H9 (cell line): ENCODE measurements around the gene GUCY1A1. TPM values are rescaled to one million over a fixed set of nuclear protein-coding genes. Genes with fewer than 3 reads are reported as not detected.

ENCODE experiments used
- DNase-seq: peaks from one replicate; pipeline ENCODE4 v3.0.0-alpha.2; 2017
- H2AFZ ChIP-seq: one replicate; pipeline ENCODE4 v1.6.1; 2013; ENCODE audit warnings: mild to moderate bottlenecking, low read length, control low read depth, moderate library complexity
- H2AK5ac ChIP-seq: 2 replicates; pipeline ENCODE4 v1.6.1; 2013; ENCODE audit warnings: low read length, control low read depth, mixed read lengths; ENCODE audit not compliant: insufficient read length
- H2BK120ac ChIP-seq: one replicate; pipeline ENCODE4 v1.6.1; 2013; ENCODE audit warnings: low read depth, mild to moderate bottlenecking, low read length, control low read depth, inconsistent platforms; ENCODE audit not compliant: poor library complexity, severe bottlenecking
- H2BK12ac ChIP-seq: 2 replicates; pipeline ENCODE4 v1.6.1; 2013; ENCODE audit warnings: low read length, control low read depth, mixed read lengths, low read depth; ENCODE audit not compliant: insufficient read length
- H2BK15ac ChIP-seq: 2 replicates; pipeline ENCODE4 v1.6.1; 2013; ENCODE audit warnings: low read depth, low read length, control low read depth
- H2BK20ac ChIP-seq: one replicate; pipeline ENCODE4 v1.6.1; 2013; ENCODE audit warnings: low read depth, mild to moderate bottlenecking, low read length, control low read depth, inconsistent platforms; ENCODE audit not compliant: poor library complexity, severe bottlenecking
- H2BK5ac ChIP-seq: 2 replicates; pipeline ENCODE4 v1.6.1; 2013; ENCODE audit warnings: low read length, control low read depth, mixed read lengths; ENCODE audit not compliant: insufficient read length
- H3K14ac ChIP-seq: 2 replicates; pipeline ENCODE4 v1.6.1; 2013; ENCODE audit warnings: low read length, control low read depth; ENCODE audit not compliant: insufficient read depth
- H3K18ac ChIP-seq: 2 replicates; pipeline ENCODE4 v1.6.1; 2013; ENCODE audit warnings: low read depth, mild to moderate bottlenecking, mixed read lengths, low read length, control low read depth; ENCODE audit not compliant: insufficient read length
- H3K23ac ChIP-seq: 2 replicates; pipeline ENCODE4 v1.6.1; 2013; ENCODE audit warnings: low read length, control low read depth, mixed read lengths, low read depth; ENCODE audit not compliant: insufficient read length
- H3K23me2 ChIP-seq: 2 replicates; pipeline ENCODE4 v1.6.1; 2013; ENCODE audit warnings: low read depth, mild to moderate bottlenecking, mixed read lengths, low read length, control low read depth; ENCODE audit not compliant: insufficient read length, poor library complexity, severe bottlenecking
- H3K27ac ChIP-seq: 2 replicates; pipeline ENCODE4 v1.5.1; 2013; ENCODE audit warnings: low read length, control low read depth, mixed read lengths, low read depth; ENCODE audit not compliant: insufficient read length
- H3K27me3 ChIP-seq: 2 replicates; pipeline ENCODE4 v1.6.1; 2013; ENCODE audit warnings: low read length, control low read depth, inconsistent platforms; ENCODE audit not compliant: insufficient read depth
- H3K4ac ChIP-seq: 2 replicates; pipeline ENCODE4 v1.6.1; 2013; ENCODE audit warnings: low read depth, mild to moderate bottlenecking, control low read depth, inconsistent platforms, low read length, moderate library complexity
- H3K4me1 ChIP-seq: 2 replicates; pipeline ENCODE4 v1.6.1; 2013; ENCODE audit warnings: low read length, control low read depth, inconsistent platforms; ENCODE audit not compliant: insufficient read depth
- H3K4me2 ChIP-seq: 2 replicates; pipeline ENCODE4 v1.6.1; 2013; ENCODE audit warnings: low read length, control low read depth, mixed read lengths; ENCODE audit not compliant: insufficient read length, insufficient read depth
- H3K56ac ChIP-seq: 2 replicates; pipeline ENCODE4 v1.6.1; 2013; ENCODE audit warnings: low read depth, mild to moderate bottlenecking, mixed read lengths, low read length, control low read depth; ENCODE audit not compliant: insufficient read length
- H3K79me1 ChIP-seq: 2 replicates; pipeline ENCODE4 v1.6.1; 2013; ENCODE audit warnings: low read depth, mild to moderate bottlenecking, moderate library complexity, low read length, control low read depth, inconsistent platforms; ENCODE audit not compliant: insufficient read depth, poor library complexity, severe bottlenecking
- H3K79me2 ChIP-seq: 2 replicates; pipeline ENCODE4 v1.6.1; 2013; ENCODE audit warnings: low read length, control low read depth, inconsistent platforms; ENCODE audit not compliant: insufficient read depth
- H3K9ac ChIP-seq: 2 replicates; pipeline ENCODE4 v1.6.1; 2013; ENCODE audit warnings: low read length, control low read depth, mixed read lengths; ENCODE audit not compliant: insufficient read length; ENCODE audit errors: extremely low read depth
- H3K9me3 ChIP-seq: one replicate; pipeline ENCODE4 v1.6.1; 2013; ENCODE audit warnings: low read depth, low read length, inconsistent platforms; ENCODE audit not compliant: control insufficient read depth
- H3T11ph ChIP-seq: one replicate; pipeline ENCODE4 v1.6.1; 2013; ENCODE audit warnings: mild to moderate bottlenecking, low read length, control low read depth, inconsistent platforms
- H4K20me1 ChIP-seq: one replicate; pipeline ENCODE4 v1.6.1; 2013; ENCODE audit not compliant: control insufficient read depth, insufficient read length, insufficient read depth
- H4K5ac ChIP-seq: 2 replicates; pipeline ENCODE4 v1.6.1; 2013; ENCODE audit warnings: low read depth, mild to moderate bottlenecking, mixed read lengths, low read length, control low read depth; ENCODE audit not compliant: insufficient read length
- H4K8ac ChIP-seq: replicated peaks from 2 replicates; pipeline ENCODE4 v1.6.1; 2013; ENCODE audit warnings: low read length, control low read depth, mixed read lengths, low read depth; ENCODE audit not compliant: insufficient read length
- H4K91ac ChIP-seq: 2 replicates; pipeline ENCODE4 v1.6.1; 2013; ENCODE audit warnings: low read depth, mild to moderate bottlenecking, moderate library complexity, mixed read lengths, low read length, control low read depth; ENCODE audit not compliant: insufficient read length
- H3K27ac Mint-ChIP-seq, 3 experiments: 2 replicates in 2 of 3; 3 replicates in 1 of 3; pipeline ENCODE4 v1.8.0; 2020 to 2021; ENCODE audit warnings: mixed read lengths in 3 of 3, mild to moderate bottlenecking in 1 of 3, moderate library complexity in 1 of 3
- H3K27me3 Mint-ChIP-seq: 2 replicates; pipeline ENCODE4 v1.8.0; 2021; ENCODE audit warnings: low read depth, mild to moderate bottlenecking, moderate library complexity, mixed read lengths
- H3K36me3 Mint-ChIP-seq, 3 experiments: 2 replicates in 2 of 3; 3 replicates in 1 of 3; pipeline ENCODE4 v1.8.0; 2020 to 2021; ENCODE audit warnings: low read depth in 3 of 3, mixed read lengths in 3 of 3; ENCODE audit not compliant: insufficient read depth in 1 of 3
- H3K4me1 Mint-ChIP-seq, 2 experiments: 2 replicates each; pipeline ENCODE4 v1.8.0; 2020; ENCODE audit warnings: mixed read lengths in 2 of 2
- H3K4me3 Mint-ChIP-seq, 2 experiments: 2 replicates in 1 of 2; 3 replicates in 1 of 2; pipeline ENCODE4 v1.8.0; 2020 to 2021; ENCODE audit warnings: mild to moderate bottlenecking in 2 of 2, mixed read lengths in 2 of 2, moderate library complexity in 1 of 2
- H3K9me3 Mint-ChIP-seq, 2 experiments: 2 replicates in 1 of 2; 3 replicates in 1 of 2; pipeline ENCODE4 v1.8.0; 2020; ENCODE audit warnings: mild to moderate bottlenecking in 2 of 2, mixed read lengths in 2 of 2, moderate library complexity in 1 of 2
- WGBS: extraction: QIAGEN DNeasy Blood & Tissue Kit; methylation state at CpG from one replicate; pipeline ENCODE4 v1.1.7; 2013; ENCODE audit warnings: missing lambda C conversion rate, low lambda C conversion rate, mixed read lengths; ENCODE audit not compliant: insufficient read length; ENCODE audit errors: extremely low coverage; 5-methylcytosine and 5-hydroxymethylcytosine counted together
- total RNA-seq: library from RNA; stranded (reverse); gene quantifications from 2 replicates; pipeline ENCODE4 v1.2.1, GENCODE V29; 2021
- TF ChIP-seq, protein P1 (sequence below): fragments of 200-600 bp; sonication (generic); conservative IDR thresholded peaks from 3 replicates; pipeline ENCODE4 v1.8.0; 2021; ENCODE audit warnings: antibody characterized with exemption, mild to moderate bottlenecking

The GUCY1A1 gene
- total RNA-seq, 1 experiment from 2014 or later = not detected

DNA sequence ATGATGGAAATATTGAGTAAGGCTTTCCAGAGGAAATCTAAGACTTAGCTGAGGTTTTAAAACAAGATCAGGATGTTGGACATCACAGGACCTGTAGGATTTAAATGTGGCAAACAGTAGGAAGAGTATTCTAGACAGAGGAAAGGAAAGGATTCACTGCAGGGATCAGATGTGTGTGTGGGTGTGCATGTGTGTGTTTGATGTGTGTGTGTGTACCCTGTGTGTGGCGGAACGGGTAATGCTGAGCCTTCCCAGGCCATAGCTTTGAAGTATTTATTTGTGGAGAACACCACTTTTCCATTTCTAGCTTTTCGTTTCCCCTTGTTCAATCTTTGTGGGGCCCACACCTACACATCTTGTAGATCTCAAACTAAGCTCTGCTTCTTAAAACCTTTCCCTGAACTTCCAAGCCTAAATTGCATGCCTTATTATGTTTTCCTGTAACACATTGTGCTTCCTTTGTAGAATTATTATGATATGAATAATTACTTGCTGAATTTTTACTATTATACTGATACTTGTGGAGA lies 6.9 kb downstream of the GUCY1A1 start:
- no peaks in the 10 kb centered on the region for H3K23me2 ChIP-seq
- no peak overlapping the region for H2BK12ac ChIP-seq
- H2AK5ac ChIP-seq = no peak overlapping the region
- H3K4ac ChIP-seq = no peak overlapping the region
- peaks cover 59% of the 10 kb centered on the region for H3K27me3 Mint-ChIP-seq
- TF ChIP-seq, protein P1, sequence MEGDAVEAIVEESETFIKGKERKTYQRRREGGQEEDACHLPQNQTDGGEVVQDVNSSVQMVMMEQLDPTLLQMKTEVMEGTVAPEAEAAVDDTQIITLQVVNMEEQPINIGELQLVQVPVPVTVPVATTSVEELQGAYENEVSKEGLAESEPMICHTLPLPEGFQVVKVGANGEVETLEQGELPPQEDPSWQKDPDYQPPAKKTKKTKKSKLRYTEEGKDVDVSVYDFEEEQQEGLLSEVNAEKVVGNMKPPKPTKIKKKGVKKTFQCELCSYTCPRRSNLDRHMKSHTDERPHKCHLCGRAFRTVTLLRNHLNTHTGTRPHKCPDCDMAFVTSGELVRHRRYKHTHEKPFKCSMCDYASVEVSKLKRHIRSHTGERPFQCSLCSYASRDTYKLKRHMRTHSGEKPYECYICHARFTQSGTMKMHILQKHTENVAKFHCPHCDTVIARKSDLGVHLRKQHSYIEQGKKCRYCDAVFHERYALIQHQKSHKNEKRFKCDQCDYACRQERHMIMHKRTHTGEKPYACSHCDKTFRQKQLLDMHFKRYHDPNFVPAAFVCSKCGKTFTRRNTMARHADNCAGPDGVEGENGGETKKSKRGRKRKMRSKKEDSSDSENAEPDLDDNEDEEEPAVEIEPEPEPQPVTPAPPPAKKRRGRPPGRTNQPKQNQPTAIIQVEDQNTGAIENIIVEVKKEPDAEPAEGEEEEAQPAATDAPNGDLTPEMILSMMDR = no peak
- no peaks in the 10 kb centered on the region for H4K20me1 ChIP-seq
- no peak overlapping the region for H2BK20ac ChIP-seq
- H3K27me3 ChIP-seq = peaks cover 8% of the 10 kb centered on the region; the same call in 1 of the 2 replicates
- no peak overlapping the region for H3K4me2 ChIP-seq
- DNase-seq = no peak
- H3K4me3 Mint-ChIP-seq = no peak overlapping the region
- no CpG with 5 or more reads among the region's 3 CpGs for WGBS
- H3K4me1 ChIP-seq = no peaks in the 10 kb centered on the region
- H3K9me3 Mint-ChIP-seq = no peaks in the 10 kb centered on the region
- H3K14ac ChIP-seq = no peak overlapping the region
- no peak overlapping the region for H3K27ac Mint-ChIP-seq
- H2BK5ac ChIP-seq = no peak overlapping the region
- H4K91ac ChIP-seq = no peak overlapping the region
- no peak overlapping the region for H4K5ac ChIP-seq
- H4K8ac ChIP-seq = no peak overlapping the region
- no peak overlapping the region for H3T11ph ChIP-seq
- H3K18ac ChIP-seq = no peak overlapping the region
- H3K9me3 ChIP-seq = no peaks in the 10 kb centered on the region
- H2BK15ac ChIP-seq = no peak overlapping the region
- no peak overlapping the region for H3K23ac ChIP-seq
- no peak overlapping the region for H3K27ac ChIP-seq
- no peak overlapping the region for H3K9ac ChIP-seq
- peaks cover 3 to 9% of the 10 kb centered on the region in 2 experiments; a peak in 3 of 4 replicates for H3K4me1 Mint-ChIP-seq
- no peak overlapping the region for H2AFZ ChIP-seq
- H3K56ac ChIP-seq = no peak overlapping the region
- H3K36me3 Mint-ChIP-seq = no peaks in the 10 kb centered on the region
- H3K79me1 ChIP-seq = no peaks in the 10 kb centered on the region
- no peaks in the 10 kb centered on the region for H3K79me2 ChIP-seq
- no peak overlapping the region for H2BK120ac ChIP-seq
